Tibial nerve (tissue), 4 donors: ENCODE results near the gene PWWP2B. TPM values are rescaled to one million over a fixed set of nuclear protein-coding genes. Genes with fewer than 3 reads are reported as not detected.

Source experiments
- DNase-seq, 2 donors: peaks; one replicate each; pipeline ENCODE4 v3.0.0-alpha.2; 2019; ENCODE audit warnings: low spot score in 2 of 2
- H3K27ac ChIP-seq, 4 donors: fragments of 200-600 bp; sonication (generic) in 3 of 4; one replicate each; pipeline ENCODE4 v1.5.1; 2017 to 2019; ENCODE audit warnings: mild to moderate bottlenecking in 1 of 4
- H3K27me3 ChIP-seq, 2 donors: fragments of 200-600 bp; sonication (generic) in 1 of 2; one replicate each; pipeline versions ENCODE4 v1.5.1 to v1.6.0; 2017 to 2019
- H3K36me3 ChIP-seq, 3 donors: fragments of 200-600 bp; sonication (generic); one replicate each; pipeline ENCODE4 v1.5.1; 2018 to 2019
- H3K4me1 ChIP-seq, 4 donors: fragments of 200-600 bp; sonication (generic) in 3 of 4; one replicate each; pipeline ENCODE4 v1.5.1; 2017 to 2019
- H3K4me3 ChIP-seq, 4 donors: fragments of 200-600 bp; sonication (generic) in 3 of 4; one replicate each; pipeline ENCODE4 v1.5.1; 2017 to 2019; ENCODE audit warnings: mild to moderate bottlenecking in 1 of 4, moderate library complexity in 1 of 4
- H3K9me3 ChIP-seq, 4 donors: fragments of 200-600 bp; sonication (generic) in 3 of 4; one replicate each; pipeline ENCODE4 v1.5.1; 2017 to 2019
- EP300 ChIP-seq, 2 donors: sonication (generic); formaldehyde crosslinking; IDR thresholded peaks; one replicate each; pipeline ENCODE4 v1.6.1; 2017; ENCODE audit warnings: antibody characterized with exemption in 2 of 2, mild to moderate bottlenecking in 1 of 2
- POLR2A ChIP-seq, 2 donors: fragments of 450-650 bp; IDR thresholded peaks; one replicate each; pipeline ENCODE4 v1.6.1; 2017; ENCODE audit warnings: antibody characterized with exemption in 2 of 2, mild to moderate bottlenecking in 2 of 2, moderate library complexity in 2 of 2
- WGBS, 2 donors: methylation state at CpG; one replicate each; pipeline ENCODE4 v1.1.5; 2018; 5-methylcytosine and 5-hydroxymethylcytosine counted together
- total RNA-seq, 4 donors: library from RNA; depleted of rRNA; stranded (reverse); fragments of >200 nt; gene quantifications; one replicate each; pipeline ENCODE4 v1.1.0, GENCODE V29; 2016
- TF ChIP-seq, protein P1 (sequence below), 5 experiments: fragments of 200-600 bp in 3 of 5; fragments of 450-650 bp in 2 of 5; sonication (generic) in 3 of 5; IDR thresholded peaks; one replicate each; pipeline ENCODE4 v1.5.1; 2016 to 2019; ENCODE audit warnings: antibody characterized with exemption in 5 of 5, mild to moderate bottlenecking in 3 of 5, moderate library complexity in 2 of 5

Gene PWWP2B
- total RNA-seq, 4 donors from 2014 or later, result 12.6 to 23.7 (median 15.1) TPM

DNA sequence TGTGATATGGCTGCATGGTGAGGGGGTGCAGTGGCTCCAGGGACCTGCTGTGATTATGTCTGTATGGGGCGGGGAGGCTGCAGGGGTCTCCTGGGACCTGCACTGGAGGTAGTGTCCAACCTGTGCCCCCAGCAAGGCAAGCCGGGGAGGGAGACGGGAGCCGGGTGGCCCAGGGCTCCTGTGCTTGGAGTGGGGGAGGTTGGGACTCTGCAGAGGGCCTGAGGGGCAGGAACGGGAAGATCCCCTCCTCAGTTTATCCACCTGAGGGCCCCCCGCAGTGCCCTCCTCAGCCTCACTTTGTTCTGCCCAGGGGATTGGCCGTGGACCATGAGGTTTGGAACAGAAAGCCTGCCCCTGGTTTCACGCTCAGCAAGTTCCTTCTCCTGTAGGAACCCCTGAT lies 22.8 kb upstream of the PWWP2B start:
- TF ChIP-seq POLR2A (IDR thresholded peaks at IDR 0.05) (no peak), EP300 (IDR thresholded peaks at IDR 0.05) (no peak)
- TF ChIP-seq, protein P1, sequence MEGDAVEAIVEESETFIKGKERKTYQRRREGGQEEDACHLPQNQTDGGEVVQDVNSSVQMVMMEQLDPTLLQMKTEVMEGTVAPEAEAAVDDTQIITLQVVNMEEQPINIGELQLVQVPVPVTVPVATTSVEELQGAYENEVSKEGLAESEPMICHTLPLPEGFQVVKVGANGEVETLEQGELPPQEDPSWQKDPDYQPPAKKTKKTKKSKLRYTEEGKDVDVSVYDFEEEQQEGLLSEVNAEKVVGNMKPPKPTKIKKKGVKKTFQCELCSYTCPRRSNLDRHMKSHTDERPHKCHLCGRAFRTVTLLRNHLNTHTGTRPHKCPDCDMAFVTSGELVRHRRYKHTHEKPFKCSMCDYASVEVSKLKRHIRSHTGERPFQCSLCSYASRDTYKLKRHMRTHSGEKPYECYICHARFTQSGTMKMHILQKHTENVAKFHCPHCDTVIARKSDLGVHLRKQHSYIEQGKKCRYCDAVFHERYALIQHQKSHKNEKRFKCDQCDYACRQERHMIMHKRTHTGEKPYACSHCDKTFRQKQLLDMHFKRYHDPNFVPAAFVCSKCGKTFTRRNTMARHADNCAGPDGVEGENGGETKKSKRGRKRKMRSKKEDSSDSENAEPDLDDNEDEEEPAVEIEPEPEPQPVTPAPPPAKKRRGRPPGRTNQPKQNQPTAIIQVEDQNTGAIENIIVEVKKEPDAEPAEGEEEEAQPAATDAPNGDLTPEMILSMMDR (IDR thresholded peaks at IDR 0.05), result no peak
- Histone ChIP-seq H3K27ac (no peak overlapping the region), H3K27me3 (no peaks in the 10 kb centered on the region), H3K4me3 (no peak overlapping the region), H3K9me3 (peaks cover 0 to 9% (median 0%) of the 10 kb centered on the region in 4 donors), H3K4me1 (no peaks in the 10 kb centered on the region), H3K36me3 (peaks cover 0 to 47% (median 0%) of the 10 kb centered on the region in 3 donors)
- WGBS, 2 donors, result 91 to 93% methylated on average over 7 to 8 of the region's 8 CpGs
- DNase-seq, result no peak

DNA sequence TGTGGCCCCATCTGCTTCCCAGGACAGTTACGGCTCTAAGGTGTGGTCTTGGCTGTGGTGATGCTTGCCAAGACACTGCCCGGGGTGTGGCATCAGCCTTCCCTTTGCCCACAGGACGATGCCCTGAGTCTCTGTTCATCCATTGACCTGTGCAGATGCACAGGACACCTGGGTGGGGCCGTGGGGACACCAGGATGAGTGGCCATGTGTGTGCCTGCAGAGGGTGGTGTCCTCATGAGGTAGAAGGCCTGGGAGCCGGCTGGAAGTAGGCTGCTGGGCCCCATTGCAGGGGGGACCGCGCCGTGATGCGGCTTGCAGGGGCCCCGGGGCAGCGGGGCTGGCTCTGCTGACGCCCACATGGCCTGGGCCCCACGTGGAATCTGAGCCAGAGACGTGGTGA lies 22.4 kb upstream of the PWWP2B start:
- Histone ChIP-seq H3K27ac (no peak overlapping the region), H3K36me3 (peaks cover 0 to 49% (median 0%) of the 10 kb centered on the region in 3 donors), H3K27me3 (no peaks in the 10 kb centered on the region), H3K4me1 (no peaks in the 10 kb centered on the region), H3K4me3 (no peak overlapping the region), H3K9me3 (peaks cover 0 to 9% (median 0%) of the 10 kb centered on the region in 4 donors)
- TF ChIP-seq EP300 (IDR thresholded peaks at IDR 0.05), result no peak
- TF ChIP-seq, protein P1 (IDR thresholded peaks at IDR 0.05), result no peak
- no peak for TF ChIP-seq POLR2A (IDR thresholded peaks at IDR 0.05)
- 83 to 86% methylated on average over 11 to 13 of the region's 14 CpGs for whole genome bisulfite sequencing, 2 donors
- DNase-seq, result no peak

GRCh38 chr10:132375116-132375794 lies 21.7 kb upstream of the PWWP2B start:
- no peak overlapping the region for H3K4me3 ChIP-seq
- DNase-seq, result no peak
- TF ChIP-seq, protein P1 (IDR thresholded peaks at IDR 0.05), result no peak
- TF ChIP-seq EP300 (IDR thresholded peaks at IDR 0.05) (no peak), POLR2A (IDR thresholded peaks at IDR 0.05) (no peak)
- no peaks in the 10 kb centered on the region for H3K4me1 ChIP-seq
- WGBS, 2 donors, result 86 to 87% methylated on average over 26 of the region's 26 CpGs
- H3K27ac ChIP-seq, result no peak overlapping the region
- H3K27me3 ChIP-seq, result no peaks in the 10 kb centered on the region
- H3K36me3 ChIP-seq, result peaks cover 0 to 49% (median 0%) of the 10 kb centered on the region in 3 donors
- H3K9me3 ChIP-seq, result peaks cover 0 to 9% (median 0%) of the 10 kb centered on the region in 4 donors

DNA sequence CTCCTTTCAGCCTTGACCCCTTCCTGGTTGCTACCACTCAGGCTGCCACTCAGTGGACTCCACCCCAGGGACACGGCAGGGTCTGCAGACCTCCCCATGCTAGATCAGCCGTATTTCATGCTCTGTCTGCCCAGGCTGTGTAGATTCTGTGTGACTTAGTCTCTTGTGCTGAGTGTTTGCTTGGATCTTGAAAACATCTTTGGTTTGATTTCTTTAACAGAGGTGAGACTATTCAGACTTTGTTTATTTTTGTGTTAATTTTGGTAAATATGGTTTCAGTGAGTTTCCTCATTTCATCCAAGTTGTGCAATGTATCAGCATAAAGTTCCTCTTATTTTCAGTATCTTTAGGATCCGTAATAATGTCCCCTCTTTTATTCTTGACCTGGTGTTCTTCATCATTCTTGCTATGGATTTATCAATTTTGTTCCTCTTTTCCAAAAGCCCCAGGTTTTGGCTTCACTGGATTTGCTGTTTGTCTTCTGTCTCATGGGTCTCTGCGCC lies 21.2 kb upstream of the PWWP2B start:
- 72 to 76% methylated on average over 4 of the region's 4 CpGs for WGBS, 2 donors

More for the DNA sequence above, 21.2 kb upstream of the PWWP2B start:
- no peak for DNase-seq
- Histone ChIP-seq H3K27ac (no peak overlapping the region), H3K27me3 (no peaks in the 10 kb centered on the region), H3K9me3 (peaks cover 0 to 10% (median 0%) of the 10 kb centered on the region in 4 donors), H3K4me3 (no peak overlapping the region), H3K36me3 (peaks cover 0 to 49% (median 0%) of the 10 kb centered on the region in 3 donors), H3K4me1 (no peaks in the 10 kb centered on the region)
- TF ChIP-seq, protein P1 (IDR thresholded peaks at IDR 0.05), result no peak
- TF ChIP-seq EP300 (IDR thresholded peaks at IDR 0.05) (no peak), POLR2A (IDR thresholded peaks at IDR 0.05) (no peak)
